Lower leg skin (tissue), 4 donors: Measurements from ENCODE around the gene PLPP2. TPM values are rescaled to one million over a fixed set of nuclear protein-coding genes. Genes with fewer than 3 reads are reported as not detected.

Experiments
- DNase-seq, 2 donors: peaks; one replicate each; pipeline ENCODE4 v3.0.0-alpha.2; 2019; ENCODE audit warnings: low spot score in 2 of 2
- H3K4me3 ChIP-seq: fragments of 200-600 bp; sonication (generic); 2 replicates; pipeline ENCODE4 v1.5.1; 2017; ENCODE audit warnings: mild to moderate bottlenecking, low read depth; ENCODE audit not compliant: poor library complexity, severe bottlenecking
- CTCF ChIP-seq, 3 donors: fragments of 450-650 bp; IDR thresholded peaks; one replicate each; pipeline ENCODE4 v1.5.1; 2016; ENCODE audit warnings: antibody characterized with exemption in 3 of 3, mild to moderate bottlenecking in 3 of 3, moderate library complexity in 2 of 3
- POLR2A ChIP-seq, 2 donors: fragments of 450-650 bp; IDR thresholded peaks; one replicate each; pipeline ENCODE4 v1.6.1; 2016 to 2017; ENCODE audit warnings: antibody characterized with exemption in 2 of 2, mild to moderate bottlenecking in 1 of 2, moderate library complexity in 1 of 2
- WGBS, 2 donors: methylation state at CpG; one replicate each; pipeline ENCODE4 v1.1.5; 2018; 5-methylcytosine and 5-hydroxymethylcytosine counted together
- intact Hi-C: fragments of 100-400 bp; cut with DNase I; formaldehyde crosslinking; loops from one replicate; pipeline ENCODE4 v1.15.0; 2023; ENCODE audit warnings: low total_unique reads
- total RNA-seq, 4 donors: library from RNA; depleted of rRNA; stranded (reverse); fragments of >200 nt; gene quantifications; one replicate each; pipeline ENCODE4 v1.1.0, GENCODE V29; 2016

PLPP2 gene
- total RNA-seq, 4 donors from 2014 or later: 68.2 to 134 (median 102) TPM

- TF ChIP-seq POLR2A (IDR thresholded peaks at IDR 0.05): no peak
- no peak for TF ChIP-seq CTCF (IDR thresholded peaks at IDR 0.05)
- no peak overlapping the region for H3K4me3 ChIP-seq
- WGBS, 2 donors: 95 to 100% methylated on average over 4 of the region's 4 CpGs
- intact Hi-C loops: no loop called here
- peak in 1 of 2 donors; percentile 60 for DNase-seq
Measured at GRCh38 chr19:328025-328505, 36.9 kb upstream of the PLPP2 start.

GRCh38 chr19:327291-328024, 36.3 kb upstream of the PLPP2 start:
- TF ChIP-seq POLR2A (IDR thresholded peaks at IDR 0.05) (no peak), CTCF (IDR thresholded peaks at IDR 0.05) (no peak)
- peak in 1 of 2 donors; percentile 61 for DNase-seq
- intact Hi-C loops: no loop called here
- WGBS, 2 donors: 95 to 96% methylated on average over 17 of the region's 17 CpGs
- no peak overlapping the region for H3K4me3 ChIP-seq

GRCh38 chr19:326871-327270, 35.7 kb upstream of the PLPP2 start:
- DNase-seq: peak in 1 of 2 donors; percentile 66
- TF ChIP-seq CTCF (IDR thresholded peaks at IDR 0.05) (no peak), POLR2A (IDR thresholded peaks at IDR 0.05) (no peak)
- WGBS, 2 donors: 92 to 96% methylated on average over 14 to 15 of the region's 15 CpGs
- no peak overlapping the region for H3K4me3 ChIP-seq
- intact Hi-C loops: no loop called here

- 93 to 96% methylated on average over 32 to 33 of the region's 33 CpGs for WGBS, 2 donors
- DNase-seq: peak in 1 of 2 donors; percentile 18
- H3K4me3 ChIP-seq: no peak overlapping the region
- TF ChIP-seq POLR2A (IDR thresholded peaks at IDR 0.05) (no peak), CTCF (IDR thresholded peaks at IDR 0.05) (no peak)
- intact Hi-C loops: no loop called here
Measured at GRCh38 chr19:325937-326565, 34.8 kb upstream of the PLPP2 start.

GRCh38 chr19:325173-325936, 34.2 kb upstream of the PLPP2 start:
- TF ChIP-seq CTCF (IDR thresholded peaks at IDR 0.05) (no peak), POLR2A (IDR thresholded peaks at IDR 0.05) (no peak)
- H3K4me3 ChIP-seq: no peak overlapping the region
- DNase-seq: no peak
- intact Hi-C loops: no loop called here
- WGBS, 2 donors: 92 to 98% methylated on average over 22 to 23 of the region's 24 CpGs
